AG09319 (cell line): ENCODE results near the gene BMAL1.

ENCODE experiments used
- DNase-seq: peaks from one replicate; pipeline ENCODE4 v3.0.0-alpha.2; 2010; ENCODE audit warnings: low read depth; ENCODE audit errors: extremely low read depth
- CTCF ChIP-seq: IDR thresholded peaks from 2 replicates; pipeline ENCODE4 v1.5.1; 2011; ENCODE audit warnings: low read depth, mild to moderate bottlenecking, inconsistent platforms, low read length, moderate library complexity

BMAL1 gene

GRCh38 chr11:13367115-13367514 lies 89.5 kb downstream of the BMAL1 start:
- DNase-seq = no peak
- TF ChIP-seq CTCF = no peak

- DNase-seq = no peak
- no peak for TF ChIP-seq CTCF
These were observed 90.5 kb downstream of the BMAL1 start for GRCh38 chr11:13368041-13368446.

DNA sequence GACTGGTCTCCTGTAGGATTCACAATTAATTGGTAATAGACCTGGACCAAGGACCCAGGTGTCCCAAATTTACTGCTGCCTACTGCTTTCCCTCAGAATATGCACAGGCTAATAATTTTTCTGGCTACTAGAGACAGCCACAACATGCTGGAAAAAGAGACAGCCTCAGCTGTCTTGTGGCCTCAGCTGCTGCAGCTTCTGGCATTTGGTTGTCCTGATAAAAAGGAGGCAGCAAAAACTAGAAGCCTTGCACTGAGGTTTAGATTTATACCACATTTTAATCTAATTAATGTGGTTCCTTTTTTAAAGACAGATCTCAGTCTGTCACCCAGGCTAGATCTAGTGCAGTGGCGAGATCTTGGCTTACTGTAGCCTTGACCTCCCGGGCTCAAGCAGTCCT lies 95.6 kb downstream of the BMAL1 start:
- no peak for DNase-seq
- no peak for TF ChIP-seq CTCF

DNA sequence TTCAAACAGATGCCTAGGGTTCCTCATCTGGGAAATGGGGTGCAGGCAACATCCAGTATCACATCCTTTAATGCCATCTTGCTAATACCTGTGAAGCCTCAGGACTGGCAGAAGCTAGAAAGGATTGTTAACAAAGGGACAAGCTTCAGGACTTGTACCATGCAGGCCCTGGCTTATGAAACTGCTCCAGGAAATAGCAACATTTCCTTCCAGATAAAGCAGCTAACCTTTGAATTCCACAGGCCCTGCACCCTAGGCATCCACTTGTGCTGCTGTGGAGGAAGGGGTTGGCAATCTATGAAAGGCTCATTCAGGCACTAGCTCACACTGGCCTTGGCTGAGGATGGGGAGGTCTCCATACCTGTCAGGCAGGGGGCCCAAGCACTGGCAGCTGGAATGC lies 98.2 kb downstream of the BMAL1 start:
- TF ChIP-seq CTCF = no peak
- no peak for DNase-seq

DNA sequence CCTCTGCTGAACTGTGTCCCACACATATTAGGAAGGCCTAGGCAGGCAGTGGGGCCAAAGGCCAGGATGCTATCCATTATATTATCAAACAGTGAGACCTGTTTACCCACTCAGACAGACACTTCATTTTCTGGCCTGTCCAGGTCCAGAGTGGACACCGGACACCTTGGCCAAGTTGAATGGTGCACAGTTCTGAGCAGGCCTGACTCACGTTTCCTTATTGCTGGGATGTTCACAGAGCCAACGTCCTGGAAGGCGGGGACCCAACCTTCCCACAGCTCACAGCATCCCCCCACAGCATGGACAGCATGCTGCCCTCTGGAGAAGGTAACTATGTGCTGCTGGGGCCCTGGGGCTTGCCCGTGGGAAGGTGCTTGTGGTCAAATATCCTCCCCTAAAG lies 98.8 kb downstream of the BMAL1 start:
- DNase-seq = no peak
- TF ChIP-seq CTCF = no peak

GRCh38 chr11:13376838-13377237 lies 99.2 kb downstream of the BMAL1 start:
- no peak for TF ChIP-seq CTCF

DNA sequence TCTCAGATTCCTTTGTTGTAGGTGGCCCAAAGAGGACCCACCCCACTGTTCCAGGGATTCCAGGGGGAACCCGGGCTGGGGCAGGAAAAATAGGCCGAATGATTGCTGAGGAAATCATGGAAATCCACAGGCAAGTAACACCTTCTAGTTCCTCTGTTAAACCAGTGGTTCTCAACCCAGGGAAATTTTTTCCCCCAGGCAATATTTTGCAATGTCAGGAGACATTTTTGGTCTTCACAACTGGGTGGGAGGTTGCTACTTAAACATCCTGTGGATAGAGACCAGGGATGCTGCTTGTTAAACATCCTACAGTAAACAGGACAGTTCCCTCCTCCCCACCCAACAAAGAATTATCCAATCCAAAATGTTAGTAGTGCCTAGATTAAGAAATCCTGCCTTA lies 100.7 kb downstream of the BMAL1 start:
- no peak for DNase-seq
- TF ChIP-seq CTCF = no peak

More at GRCh38 chr11:13376838-13377237, 99.2 kb downstream of the BMAL1 start:
- no peak for DNase-seq
